Measurements from ENCODE around the gene TRIM44.

The TRIM44 gene, protein sequence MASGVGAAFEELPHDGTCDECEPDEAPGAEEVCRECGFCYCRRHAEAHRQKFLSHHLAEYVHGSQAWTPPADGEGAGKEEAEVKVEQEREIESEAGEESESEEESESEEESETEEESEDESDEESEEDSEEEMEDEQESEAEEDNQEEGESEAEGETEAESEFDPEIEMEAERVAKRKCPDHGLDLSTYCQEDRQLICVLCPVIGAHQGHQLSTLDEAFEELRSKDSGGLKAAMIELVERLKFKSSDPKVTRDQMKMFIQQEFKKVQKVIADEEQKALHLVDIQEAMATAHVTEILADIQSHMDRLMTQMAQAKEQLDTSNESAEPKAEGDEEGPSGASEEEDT

DNA sequence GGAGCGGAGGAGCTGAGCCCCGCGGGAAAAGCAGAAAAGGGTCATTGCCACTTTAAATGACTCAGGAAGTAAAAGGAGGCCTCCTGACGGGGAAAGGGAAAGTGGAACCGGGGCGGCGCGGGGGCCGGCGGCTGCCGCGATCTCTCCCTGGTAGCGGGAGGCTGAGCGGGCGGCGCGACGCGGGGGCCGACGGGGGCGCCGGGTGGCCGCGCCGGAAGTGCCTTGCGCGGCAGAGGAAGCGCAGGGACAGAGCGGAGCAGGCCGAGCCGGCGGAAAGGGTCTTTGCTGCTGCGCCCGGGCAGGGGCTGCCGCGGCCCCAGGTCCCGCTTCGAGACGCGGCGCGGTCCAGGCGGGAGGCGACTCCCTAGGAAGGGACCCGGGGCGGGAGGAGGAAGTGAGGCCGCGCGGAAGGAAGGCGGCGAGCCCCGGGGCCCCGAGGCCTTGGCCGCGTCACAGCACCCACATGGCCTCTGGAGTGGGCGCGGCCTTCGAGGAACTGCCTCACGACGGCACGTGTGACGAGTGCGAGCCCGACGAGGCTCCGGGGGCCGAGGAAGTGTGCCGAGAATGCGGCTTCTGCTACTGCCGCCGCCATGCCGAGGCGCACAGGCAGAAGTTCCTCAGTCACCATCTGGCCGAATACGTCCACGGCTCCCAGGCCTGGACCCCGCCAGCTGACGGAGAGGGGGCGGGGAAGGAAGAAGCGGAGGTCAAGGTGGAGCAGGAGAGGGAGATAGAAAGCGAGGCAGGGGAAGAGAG lies at the start of gene TRIM44:
TRIM44 (plus strand) TSS at position 127 of the 759 bp plus-strand sequence; CDS start at position 464, 337 bp downstream.
- DNase-seq = peak; percentile 80

DNA sequence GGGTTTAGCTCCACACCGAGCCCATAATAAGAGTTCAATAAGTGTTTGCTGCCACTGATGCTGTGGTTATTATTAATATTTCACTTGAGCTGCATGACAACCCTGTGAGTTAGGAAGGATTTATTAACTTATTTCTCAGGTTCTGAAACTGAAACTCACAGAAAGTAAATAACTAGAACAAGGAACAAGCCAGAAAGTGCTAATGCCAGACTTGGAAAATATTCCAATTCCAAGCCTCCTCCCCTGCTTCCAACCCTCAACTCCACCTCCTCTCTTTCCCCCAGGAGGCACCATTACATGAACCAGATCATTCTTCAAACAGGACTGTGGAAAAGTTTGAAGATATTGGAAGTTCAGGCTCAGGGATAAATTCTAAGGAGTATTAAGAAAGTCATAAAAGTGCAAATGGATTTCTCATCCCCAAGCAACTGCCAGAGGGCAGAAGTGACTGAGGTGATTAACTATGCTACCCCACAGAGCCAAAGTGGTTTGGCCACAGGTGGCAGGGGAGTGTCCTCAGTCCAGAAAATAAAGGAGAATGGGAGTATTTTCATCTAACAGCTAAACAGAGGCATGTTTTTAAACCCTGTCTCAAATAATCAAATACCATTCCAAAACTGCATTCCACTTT lies 47.5 kb upstream of the TRIM44 start:
- DNase-seq = no peak

DNA sequence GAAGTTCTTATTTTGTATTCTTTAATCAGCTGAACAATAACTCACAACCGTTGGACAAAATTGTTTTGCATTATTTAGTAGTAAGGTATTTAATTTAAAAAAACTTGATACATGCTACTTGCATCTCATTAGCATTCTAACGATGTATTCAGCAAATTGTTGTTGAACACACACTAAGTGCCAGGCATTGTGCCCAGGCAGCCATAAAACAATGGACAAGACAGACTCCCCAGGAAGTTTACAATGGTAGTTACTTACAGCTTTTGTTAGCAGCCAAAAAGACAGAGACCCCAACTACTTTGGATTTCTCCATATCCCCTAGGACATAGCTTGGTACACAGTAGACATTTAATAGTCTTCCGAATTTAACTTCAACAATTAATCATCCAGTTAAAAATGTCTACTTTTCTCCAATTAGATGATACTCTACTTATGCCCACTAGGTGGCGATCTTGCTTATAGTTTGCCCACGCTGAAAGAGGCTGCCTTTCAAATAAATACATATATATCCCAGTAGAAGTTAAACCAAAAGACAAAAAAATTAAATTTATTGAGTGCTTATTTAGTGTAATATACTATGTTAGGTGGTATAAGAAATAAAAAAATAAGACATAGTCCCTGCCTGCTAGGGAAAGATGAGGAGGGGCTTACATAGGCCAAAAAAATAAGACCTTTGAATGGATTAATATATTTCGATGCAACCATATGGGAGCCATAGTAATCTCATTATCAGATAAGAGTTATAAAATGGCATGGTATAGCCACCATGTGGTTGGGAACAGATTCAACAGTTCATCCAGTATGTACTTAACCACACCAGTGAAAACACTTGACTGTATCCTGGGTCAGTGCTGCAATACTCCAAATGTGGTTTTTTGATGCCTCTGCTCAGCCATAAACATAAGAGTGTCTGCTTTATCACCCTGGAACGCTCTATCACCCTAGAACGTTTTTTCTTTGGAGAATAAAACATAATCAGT lies 46.4 kb upstream of the TRIM44 start:
- peak; percentile 85 for DNase-seq

DNA sequence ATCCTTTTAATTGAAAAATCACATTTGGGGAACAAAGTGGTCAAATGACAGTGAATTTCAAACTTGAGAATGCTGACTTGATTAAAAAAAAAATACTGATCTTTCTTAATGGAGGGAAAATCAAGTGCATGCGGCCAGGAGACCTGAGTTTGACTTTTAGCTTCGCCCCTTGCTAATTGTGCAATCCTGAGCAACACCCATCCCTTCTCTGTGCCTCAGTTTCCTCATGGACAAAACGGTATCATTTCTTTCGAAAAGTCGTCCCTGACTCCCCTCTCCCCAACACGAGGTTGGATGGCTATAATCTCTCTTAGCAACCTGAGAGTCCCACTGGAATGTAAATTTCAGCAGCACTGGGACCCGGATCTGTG lies 45.3 kb upstream of the TRIM44 start:
- no peak for DNase-seq

DNA sequence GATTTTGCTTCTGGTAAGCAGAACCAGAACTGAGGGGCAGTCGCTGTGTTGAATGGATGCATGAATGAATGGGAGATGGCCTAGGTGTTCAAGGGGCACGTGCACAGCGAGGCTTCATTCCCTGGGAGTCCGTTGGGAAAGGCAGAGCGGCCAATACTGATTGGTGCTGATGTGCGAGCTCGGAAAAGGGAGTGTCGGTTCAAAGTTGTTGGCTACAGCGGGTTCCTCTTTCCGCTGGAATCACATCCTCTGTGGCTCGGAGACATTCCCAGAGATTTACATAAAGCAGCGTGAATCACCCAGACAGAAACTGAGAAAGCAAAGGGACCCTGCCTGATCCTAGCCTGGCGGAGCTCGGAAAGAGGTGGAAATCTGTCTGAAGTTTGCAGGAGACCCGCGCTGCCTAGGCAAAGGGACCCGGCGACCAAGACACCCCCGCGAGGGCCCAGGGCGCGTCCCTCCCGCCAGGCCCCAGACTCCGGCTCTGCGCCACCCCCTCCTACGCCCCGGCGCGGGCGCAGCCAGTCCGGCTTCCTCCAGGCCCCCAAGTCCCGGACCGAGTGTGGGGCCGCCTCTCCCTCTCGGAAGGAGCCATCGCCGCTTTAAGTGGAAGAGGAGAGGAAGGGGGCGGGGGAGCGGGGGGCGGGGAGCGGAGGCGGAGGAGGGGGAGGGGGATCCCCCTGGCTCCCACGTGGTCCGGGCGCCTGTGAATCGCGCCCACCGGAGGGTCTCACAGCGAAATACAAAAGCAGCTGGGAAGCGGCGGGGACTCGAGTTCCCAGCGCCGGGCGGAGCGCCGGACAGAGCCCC lies 44.7 kb upstream of the TRIM44 start, which contains the start of gene FJX1:
FJX1 (plus strand) TSS at position 774 of the 810 bp plus-strand sequence. CDS start 177 bp downstream, outside the sequence.
- no peak for DNase-seq

DNA sequence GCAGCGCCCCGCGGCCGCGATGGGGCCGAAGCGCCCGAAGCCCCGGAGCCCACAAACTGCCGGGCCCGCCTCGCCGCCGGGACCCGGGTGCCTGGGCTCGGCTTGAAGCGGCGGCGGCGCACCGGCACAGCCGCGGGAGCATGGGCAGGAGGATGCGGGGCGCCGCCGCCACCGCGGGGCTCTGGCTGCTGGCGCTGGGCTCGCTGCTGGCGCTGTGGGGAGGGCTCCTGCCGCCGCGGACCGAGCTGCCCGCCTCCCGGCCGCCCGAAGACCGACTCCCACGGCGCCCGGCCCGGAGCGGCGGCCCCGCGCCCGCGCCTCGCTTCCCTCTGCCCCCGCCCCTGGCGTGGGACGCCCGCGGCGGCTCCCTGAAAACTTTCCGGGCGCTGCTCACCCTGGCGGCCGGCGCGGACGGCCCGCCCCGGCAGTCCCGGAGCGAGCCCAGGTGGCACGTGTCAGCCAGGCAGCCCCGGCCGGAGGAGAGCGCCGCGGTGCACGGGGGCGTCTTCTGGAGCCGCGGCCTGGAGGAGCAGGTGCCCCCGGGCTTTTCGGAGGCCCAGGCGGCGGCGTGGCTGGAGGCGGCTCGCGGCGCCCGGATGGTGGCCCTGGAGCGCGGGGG lies 44.0 kb upstream of the TRIM44 start:
- DNase-seq = no peak

DNA sequence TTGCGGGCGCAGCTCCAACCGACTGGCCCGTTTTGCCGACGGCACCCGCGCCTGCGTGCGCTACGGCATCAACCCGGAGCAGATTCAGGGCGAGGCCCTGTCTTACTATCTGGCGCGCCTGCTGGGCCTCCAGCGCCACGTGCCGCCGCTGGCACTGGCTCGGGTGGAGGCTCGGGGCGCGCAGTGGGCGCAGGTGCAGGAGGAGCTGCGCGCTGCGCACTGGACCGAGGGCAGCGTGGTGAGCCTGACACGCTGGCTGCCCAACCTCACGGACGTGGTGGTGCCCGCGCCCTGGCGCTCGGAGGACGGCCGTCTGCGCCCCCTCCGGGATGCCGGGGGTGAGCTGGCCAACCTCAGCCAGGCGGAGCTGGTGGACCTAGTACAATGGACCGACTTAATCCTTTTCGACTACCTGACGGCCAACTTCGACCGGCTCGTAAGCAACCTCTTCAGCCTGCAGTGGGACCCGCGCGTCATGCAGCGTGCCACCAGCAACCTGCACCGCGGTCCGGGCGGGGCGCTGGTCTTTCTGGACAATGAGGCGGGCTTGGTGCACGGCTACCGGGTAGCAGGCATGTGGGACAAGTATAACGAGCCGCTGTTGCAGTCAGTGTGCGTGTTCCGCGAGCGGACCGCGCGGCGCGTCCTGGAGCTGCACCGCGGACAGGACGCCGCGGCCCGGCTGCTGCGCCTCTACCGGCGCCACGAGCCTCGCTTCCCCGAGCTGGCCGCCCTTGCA lies 43.3 kb upstream of the TRIM44 start:
- DNase-seq = no peak

DNA sequence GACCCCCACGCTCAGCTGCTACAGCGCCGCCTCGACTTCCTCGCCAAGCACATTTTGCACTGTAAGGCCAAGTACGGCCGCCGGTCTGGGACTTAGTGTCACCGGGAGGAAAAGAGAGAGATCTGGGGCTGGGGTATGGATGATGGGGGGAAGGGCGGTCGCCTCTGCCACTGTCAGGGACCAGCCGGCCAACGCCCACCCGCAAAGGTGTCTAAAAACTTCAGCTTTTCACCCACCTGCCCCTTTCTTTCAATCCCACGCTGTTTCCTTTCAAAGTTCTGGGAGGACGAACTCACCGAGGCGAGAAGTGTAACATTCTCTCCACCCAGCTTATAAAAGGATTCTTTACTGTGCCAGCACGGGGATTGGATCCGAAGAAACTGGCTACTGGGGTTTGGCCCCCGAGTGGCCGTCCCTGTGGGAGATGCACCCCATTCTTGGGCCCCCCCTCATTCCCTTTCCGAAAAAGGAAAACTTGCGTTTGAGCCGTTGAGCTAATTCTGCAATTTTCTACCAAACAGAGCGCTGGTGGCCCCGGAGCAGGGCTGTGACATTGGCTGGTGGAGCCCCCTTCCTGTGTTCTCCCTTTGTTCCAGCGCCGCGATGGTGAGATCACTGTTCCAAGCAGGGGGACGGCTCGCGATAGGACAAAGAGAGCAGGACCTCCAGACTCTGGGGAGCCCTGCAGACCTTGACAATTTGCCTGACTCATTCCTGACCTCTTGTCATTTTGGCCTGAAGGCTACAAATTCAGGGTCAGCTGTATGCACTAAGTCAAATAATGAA lies 42.5 kb upstream of the TRIM44 start:
- no peak for DNase-seq

DNA sequence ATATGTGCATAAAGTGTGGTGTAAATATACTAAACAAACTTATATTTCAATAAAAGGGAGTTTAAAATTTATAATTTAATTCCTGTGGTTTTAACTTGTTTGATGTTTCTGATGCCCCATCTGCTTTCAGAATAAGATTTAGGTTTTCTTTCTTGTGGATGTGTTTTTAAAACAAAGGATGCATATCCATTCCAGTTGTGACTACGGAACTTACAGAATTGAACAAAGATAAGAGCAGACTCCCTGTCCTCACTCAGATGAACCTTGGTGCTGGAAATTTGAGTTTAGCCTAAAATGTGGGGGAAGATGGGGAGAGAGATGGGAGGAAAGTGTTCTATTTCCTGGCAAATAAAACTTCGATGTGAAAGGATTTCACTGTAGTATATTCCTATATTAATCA lies 41.8 kb upstream of the TRIM44 start:
- no peak for DNase-seq

DNA sequence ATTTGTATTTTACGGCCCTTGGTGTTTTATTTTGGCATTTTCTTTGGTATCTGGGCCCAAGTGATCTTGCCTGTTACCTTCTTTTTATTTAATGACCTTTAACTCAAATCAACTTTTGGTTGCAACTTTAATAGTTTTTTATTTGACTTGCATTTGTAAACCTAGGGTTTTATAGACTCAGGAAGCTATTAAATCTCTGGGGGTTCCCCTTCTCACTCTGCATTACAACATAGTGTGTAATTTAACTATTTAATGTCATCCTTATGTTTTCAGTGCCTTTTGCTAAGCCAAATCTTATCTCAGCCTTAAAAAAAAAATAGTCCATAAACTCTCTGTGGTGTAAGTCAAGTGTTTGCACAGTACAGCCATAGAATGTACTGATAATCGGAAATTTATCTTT lies 41.0 kb upstream of the TRIM44 start:
- no peak for DNase-seq

DNA sequence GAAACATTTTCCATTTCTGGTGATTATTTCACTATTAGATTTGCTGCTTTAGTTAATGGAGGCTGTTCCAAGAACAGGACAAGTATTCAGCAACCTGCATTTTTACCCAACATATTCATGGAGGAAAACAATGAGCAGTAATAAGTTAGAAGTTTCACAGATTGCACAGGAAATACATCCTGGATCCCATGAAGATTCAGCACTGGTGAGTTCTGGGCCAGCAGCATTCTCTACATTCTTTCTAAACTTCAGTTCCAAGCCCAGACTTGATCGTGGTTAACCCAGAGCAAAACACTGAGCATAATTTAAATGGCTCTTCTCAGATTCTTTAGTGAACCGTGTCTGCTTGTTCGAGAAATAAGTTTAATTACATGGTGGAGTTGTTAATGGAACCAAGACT lies 40.5 kb upstream of the TRIM44 start:
- no peak for DNase-seq

DNA sequence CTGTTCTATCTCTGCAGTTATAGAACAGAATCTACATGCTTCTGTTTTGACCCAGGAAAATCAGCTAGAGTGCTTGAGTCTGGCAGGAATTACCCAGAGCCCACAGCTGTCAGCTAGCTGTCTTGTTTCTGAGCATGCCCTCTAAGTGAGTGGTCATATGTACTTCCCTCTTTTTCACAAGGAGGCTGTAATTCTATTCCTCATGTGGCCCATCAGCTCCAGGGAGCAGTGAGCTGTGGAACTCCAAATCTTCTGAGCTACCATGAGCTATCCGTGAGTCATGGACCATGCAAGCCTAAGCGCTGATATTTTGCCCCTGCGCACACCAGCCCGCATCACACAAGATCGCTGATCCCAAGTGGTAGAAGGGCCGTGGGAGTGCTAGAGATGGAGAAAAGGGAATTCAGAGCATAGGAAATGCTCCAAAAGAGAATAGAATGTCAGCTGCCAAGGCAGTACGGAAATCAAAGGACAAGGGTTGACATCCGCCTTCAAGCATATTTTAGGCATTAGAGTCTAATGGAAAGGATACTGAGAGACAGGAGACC lies 38.9 kb upstream of the TRIM44 start:
- DNase-seq = no peak

DNA sequence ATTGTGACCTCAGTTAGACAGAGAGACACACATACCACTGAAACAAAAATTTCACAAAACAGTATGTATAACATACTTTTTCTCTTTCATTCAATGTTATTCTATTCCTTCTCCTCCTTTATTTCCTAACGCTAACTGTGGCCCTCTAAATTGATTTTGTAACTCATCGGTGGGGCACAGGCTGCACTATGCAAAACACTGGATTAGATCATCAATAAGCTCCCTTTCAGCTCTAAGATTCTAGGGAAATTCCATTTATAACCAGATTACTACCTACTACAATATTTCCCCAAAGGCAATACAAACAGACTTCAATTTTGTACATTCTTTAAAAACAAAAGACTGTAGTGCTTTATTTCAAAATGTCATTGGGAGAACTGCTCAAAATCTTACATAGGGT lies 38.3 kb upstream of the TRIM44 start:
- no peak for DNase-seq

DNA sequence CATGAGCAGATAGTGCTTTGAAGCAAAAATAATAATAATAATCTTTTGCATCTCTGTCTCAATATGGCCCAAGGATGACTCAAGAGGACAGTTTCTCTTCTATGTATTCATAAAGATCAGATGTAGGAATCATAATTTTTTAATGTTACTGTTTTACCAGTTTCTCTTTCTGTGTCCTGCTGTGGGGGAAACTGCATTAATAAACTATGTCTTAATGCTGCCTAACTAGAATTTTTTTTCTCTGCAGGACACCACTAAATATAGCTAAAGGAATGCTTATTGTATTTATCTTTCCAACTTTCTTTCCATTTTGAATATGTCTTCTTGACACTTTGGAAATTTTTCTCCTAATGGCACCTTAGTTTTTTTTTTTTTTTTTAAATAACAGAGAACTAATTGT lies 37.8 kb upstream of the TRIM44 start:
- no peak for DNase-seq

DNA sequence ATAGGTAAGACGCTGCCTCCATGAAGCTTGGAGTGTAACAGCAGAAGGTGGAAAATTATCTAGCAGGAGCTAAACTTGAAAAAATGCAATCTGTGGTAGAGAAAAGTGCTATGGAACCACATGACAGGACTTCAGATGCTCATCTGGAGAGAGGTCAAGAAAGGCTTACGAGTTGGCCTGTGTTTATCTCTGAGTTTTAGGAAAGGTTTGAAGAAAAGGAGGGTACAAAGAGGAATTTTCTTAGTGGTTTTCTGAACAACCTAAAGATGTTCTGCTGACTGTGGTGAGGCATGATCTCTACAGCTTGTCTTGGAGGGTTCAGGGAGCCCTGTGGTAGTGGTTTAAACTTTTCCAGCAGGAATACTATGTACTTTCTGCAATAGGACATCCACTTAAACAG lies 36.1 kb upstream of the TRIM44 start:
- no peak for DNase-seq

DNA sequence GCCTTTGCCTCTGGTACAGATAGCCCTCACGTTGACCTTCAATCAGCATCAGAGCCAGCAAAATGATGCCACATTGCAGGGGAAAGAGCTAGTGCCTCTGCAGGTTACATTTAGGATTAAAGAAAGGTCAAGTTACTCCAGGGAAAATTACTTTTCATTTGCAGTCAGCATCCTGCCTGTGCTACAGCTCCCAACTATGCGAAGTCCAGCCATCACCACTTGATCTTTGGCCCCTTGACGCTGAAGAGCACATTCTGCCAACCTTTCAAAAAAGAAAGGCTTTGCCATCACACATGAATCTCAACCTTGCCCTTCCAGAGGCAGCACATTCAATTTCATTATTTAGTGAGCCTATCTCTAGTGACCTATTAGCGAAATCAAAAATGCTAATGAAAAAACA lies 33.1 kb upstream of the TRIM44 start:
- no peak for DNase-seq

DNA sequence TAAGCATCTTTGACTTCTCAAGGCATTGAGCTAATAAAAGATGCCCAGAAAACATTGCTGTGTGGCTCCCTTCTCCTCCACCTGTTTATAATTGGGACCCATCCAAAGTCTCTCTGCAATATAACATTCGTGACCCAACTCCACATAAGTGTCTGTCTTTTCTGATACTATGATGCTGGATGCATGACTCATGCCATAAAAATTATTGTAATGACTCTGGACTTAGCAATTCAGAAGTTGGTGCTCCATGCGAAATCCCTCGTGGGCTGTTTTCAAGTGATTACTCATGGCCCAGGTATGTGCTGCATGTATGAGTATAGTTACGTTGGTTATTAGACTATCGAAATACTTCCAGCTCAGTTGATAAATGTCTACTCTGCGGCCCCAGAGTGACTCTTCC lies 32.7 kb upstream of the TRIM44 start:
- no peak for DNase-seq

DNA sequence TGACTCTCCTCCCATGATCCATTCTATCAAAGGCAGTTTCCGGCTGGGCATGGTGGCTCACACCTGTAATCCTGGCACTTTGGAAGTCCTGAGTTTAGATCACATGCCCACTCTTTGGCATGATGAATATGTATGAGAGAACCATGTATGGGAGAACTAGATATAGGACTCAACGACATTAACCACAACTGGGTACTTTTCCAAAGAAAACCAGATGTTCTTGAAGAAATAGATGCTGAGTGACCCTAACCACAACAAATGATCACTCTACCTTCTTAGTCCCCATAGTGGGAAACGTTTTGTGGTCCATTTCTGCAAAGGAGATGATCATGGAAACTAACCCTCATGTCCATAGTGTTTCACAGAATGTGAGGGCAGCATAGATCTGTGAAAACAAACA lies 30.7 kb upstream of the TRIM44 start:
- DNase-seq = no peak

DNA sequence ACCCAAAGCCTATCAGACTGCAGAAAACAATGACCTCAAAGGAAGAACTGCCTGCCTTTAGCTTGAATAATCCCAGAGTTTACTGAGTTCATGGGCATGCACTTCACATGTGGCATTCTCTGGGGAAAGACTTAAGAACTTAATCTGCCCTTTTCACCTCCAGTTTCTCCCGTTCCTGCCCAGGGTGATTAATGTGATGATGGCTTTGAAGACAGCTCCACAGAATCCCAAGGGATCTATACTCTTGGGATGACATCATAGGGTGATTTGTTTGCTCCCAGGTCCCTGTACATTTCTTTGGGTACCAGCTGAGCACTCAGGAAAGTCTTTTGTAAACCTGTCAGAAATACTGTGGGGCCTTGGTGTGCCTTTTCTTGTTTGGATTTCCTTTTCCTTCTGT lies 30.3 kb upstream of the TRIM44 start:
- DNase-seq = no peak
